ENCODE data around the gene GMPR.

Gene GMPR

GRCh38 chr6:16316741-16317251 is 78.4 kb downstream of the GMPR start:
- Mint-ChIP-seq H3K4me1 (ENCODE audit: low read depth in 2 of 2) (peaks cover 32 to 53% of the 10 kb centered on the region in 2 donors), H3K36me3 (ENCODE audit: insufficient read depth) (peaks cover 28% of the 10 kb centered on the region), H3K4me3 (peak overlapping the region; percentile 29 to 50), H3K27me3 (no peaks in the 10 kb centered on the region), H3K9me3 (no peaks in the 10 kb centered on the region), H3K27ac (peak overlapping the region; percentile 71 to 96)
- peak; percentile 18 for ATAC-seq (replicated peaks)
- peak; percentile 39 to 43 (median 42) for DNase-seq

- Mint-ChIP-seq H3K4me1 (ENCODE audit: low read depth in 2 of 2) (peaks cover 41 to 66% of the 10 kb centered on the region in 2 donors), H3K36me3 (ENCODE audit: insufficient read depth) (peaks cover 45% of the 10 kb centered on the region), H3K27me3 (no peaks in the 10 kb centered on the region), H3K27ac (peak overlapping the region; percentile 95 to 96), H3K9me3 (no peaks in the 10 kb centered on the region), H3K4me3 (peak overlapping the region; percentile 77)
- ATAC-seq (replicated peaks) (no peak), DNase-seq (no peak)
Observed at GRCh38 chr6:16318538-16318937, 80.2 kb downstream of the GMPR start.

GRCh38 chr6:16318953-16319720 is 80.8 kb downstream of the GMPR start:
- no peaks in the 10 kb centered on the region for H3K9me3 Mint-ChIP-seq
- H3K36me3 Mint-ChIP-seq (ENCODE audit: insufficient read depth) = peaks cover 46% of the 10 kb centered on the region
- peak overlapping the region; percentile 95 to 96 for H3K27ac Mint-ChIP-seq
- DNase-seq (no peak), ATAC-seq (replicated peaks) (no peak)
- H3K4me3 Mint-ChIP-seq = peak overlapping the region; percentile 77
- peaks cover 44 to 66% of the 10 kb centered on the region in 2 donors for H3K4me1 Mint-ChIP-seq (ENCODE audit: low read depth in 2 of 2)
- H3K27me3 Mint-ChIP-seq = no peaks in the 10 kb centered on the region

GRCh38 chr6:16319813-16320532 is 81.6 kb downstream of the GMPR start:
- Mint-ChIP-seq H3K27me3 (no peaks in the 10 kb centered on the region), H3K4me1 (ENCODE audit: low read depth in 2 of 2) (peaks cover 51 to 71% of the 10 kb centered on the region in 2 donors), H3K27ac (peak overlapping the region; percentile 95 to 96), H3K36me3 (ENCODE audit: insufficient read depth) (peaks cover 46% of the 10 kb centered on the region), H3K9me3 (no peaks in the 10 kb centered on the region), H3K4me3 (peak overlapping the region; percentile 77)
- ATAC-seq (replicated peaks) (peak; percentile 56), DNase-seq (peak; percentile 64 to 65 (median 65))

GRCh38 chr6:16320533-16321340 is 82.3 kb downstream of the GMPR start:
- no peaks in the 10 kb centered on the region for H3K27me3 Mint-ChIP-seq
- H3K4me1 Mint-ChIP-seq (ENCODE audit: low read depth in 2 of 2) = peaks cover 58 to 78% of the 10 kb centered on the region in 2 donors
- H3K4me3 Mint-ChIP-seq = peak overlapping the region; percentile 77
- H3K36me3 Mint-ChIP-seq (ENCODE audit: insufficient read depth) = peaks cover 42% of the 10 kb centered on the region
- no peak for ATAC-seq (replicated peaks)
- H3K27ac Mint-ChIP-seq = peak overlapping the region; percentile 95 to 96
- DNase-seq = no peak
- no peaks in the 10 kb centered on the region for H3K9me3 Mint-ChIP-seq

GRCh38 chr6:16321341-16321710 is 82.9 kb downstream of the GMPR start:
- no peak for DNase-seq
- H3K36me3 Mint-ChIP-seq (ENCODE audit: insufficient read depth) = peaks cover 44% of the 10 kb centered on the region
- ATAC-seq (replicated peaks) = no peak
- peaks cover 63 to 74% of the 10 kb centered on the region in 2 donors for H3K4me1 Mint-ChIP-seq (ENCODE audit: low read depth in 2 of 2)
- no peaks in the 10 kb centered on the region for H3K9me3 Mint-ChIP-seq
- no peaks in the 10 kb centered on the region for H3K27me3 Mint-ChIP-seq
- peak overlapping the region in 1 of 2 donors; percentile 77 for H3K4me3 Mint-ChIP-seq
- peak overlapping the region; percentile 95 to 96 for H3K27ac Mint-ChIP-seq

- H3K4me3 Mint-ChIP-seq = peak overlapping the region; percentile 77 to 81
- H3K4me1 Mint-ChIP-seq (ENCODE audit: low read depth in 2 of 2) = peaks cover 66 to 72% of the 10 kb centered on the region in 2 donors
- peak overlapping the region; percentile 95 to 96 for H3K27ac Mint-ChIP-seq
Observed at GRCh38 chr6:16321826-16322225, 83.4 kb downstream of the GMPR start.

GRCh38 chr6:16322666-16323312 is 84.4 kb downstream of the GMPR start:
- Mint-ChIP-seq H3K4me3 (peak overlapping the region; percentile 77 to 81), H3K27me3 (no peaks in the 10 kb centered on the region), H3K36me3 (ENCODE audit: insufficient read depth) (peaks cover 40% of the 10 kb centered on the region), H3K9me3 (no peaks in the 10 kb centered on the region), H3K27ac (peak overlapping the region; percentile 95 to 96), H3K4me1 (ENCODE audit: low read depth in 2 of 2) (peaks cover 63 to 65% of the 10 kb centered on the region in 2 donors)
- ATAC-seq (replicated peaks) = peak; percentile 68
- peak; percentile 75 to 79 (median 75) for DNase-seq

More at GRCh38 chr6:16321826-16322225, 83.4 kb downstream of the GMPR start:
- Mint-ChIP-seq H3K36me3 (ENCODE audit: insufficient read depth) (peaks cover 47% of the 10 kb centered on the region), H3K9me3 (no peaks in the 10 kb centered on the region), H3K27me3 (no peaks in the 10 kb centered on the region)
- DNase-seq (no peak), ATAC-seq (replicated peaks) (no peak)

- H3K9me3 Mint-ChIP-seq = no peaks in the 10 kb centered on the region
- no peaks in the 10 kb centered on the region for H3K27me3 Mint-ChIP-seq
- H3K4me1 Mint-ChIP-seq (ENCODE audit: low read depth in 2 of 2) = peaks cover 51 to 55% of the 10 kb centered on the region in 2 donors
- H3K27ac Mint-ChIP-seq = peak overlapping the region; percentile 95 to 96
- no peak for DNase-seq
- H3K36me3 Mint-ChIP-seq (ENCODE audit: insufficient read depth) = peaks cover 41% of the 10 kb centered on the region
- no peak overlapping the region for H3K4me3 Mint-ChIP-seq
- ATAC-seq (replicated peaks) = no peak
Observed at GRCh38 chr6:16324184-16324583, 85.8 kb downstream of the GMPR start.

- Mint-ChIP-seq H3K36me3 (ENCODE audit: insufficient read depth) (peaks cover 38% of the 10 kb centered on the region), H3K27ac (peak overlapping the region; percentile 89 to 96), H3K9me3 (no peaks in the 10 kb centered on the region), H3K4me1 (ENCODE audit: low read depth in 2 of 2) (peaks cover 46 to 54% of the 10 kb centered on the region in 2 donors), H3K4me3 (no peak overlapping the region), H3K27me3 (no peaks in the 10 kb centered on the region)
- DNase-seq (no peak), ATAC-seq (replicated peaks) (no peak)
Observed at GRCh38 chr6:16324606-16325225, 86.3 kb downstream of the GMPR start.

- no peaks in the 10 kb centered on the region for H3K27me3 Mint-ChIP-seq
- H3K4me3 Mint-ChIP-seq = no peak overlapping the region
- DNase-seq (no peak), ATAC-seq (replicated peaks) (no peak)
- peak overlapping the region in 1 of 2 donors; percentile 62 for H3K27ac Mint-ChIP-seq
- H3K4me1 Mint-ChIP-seq (ENCODE audit: low read depth in 2 of 2) = peaks cover 38% of the 10 kb centered on the region in 2 donors
- no peaks in the 10 kb centered on the region for H3K9me3 Mint-ChIP-seq
- H3K36me3 Mint-ChIP-seq (ENCODE audit: insufficient read depth) = peaks cover 28% of the 10 kb centered on the region
Observed at GRCh38 chr6:16326531-16326930, 88.1 kb downstream of the GMPR start.

- Mint-ChIP-seq H3K9me3 (no peaks in the 10 kb centered on the region), H3K27me3 (no peaks in the 10 kb centered on the region), H3K27ac (peak overlapping the region in 1 of 2 donors; percentile 62)
Observed at GRCh38 chr6:16326971-16327776, 88.8 kb downstream of the GMPR start.

More at GRCh38 chr6:16326971-16327776, 88.8 kb downstream of the GMPR start:
- Mint-ChIP-seq H3K36me3 (ENCODE audit: insufficient read depth) (peaks cover 23% of the 10 kb centered on the region), H3K4me3 (no peak overlapping the region), H3K4me1 (ENCODE audit: low read depth in 2 of 2) (peaks cover 32 to 36% of the 10 kb centered on the region in 2 donors)
- ATAC-seq (replicated peaks) = no peak
- no peak for DNase-seq

All from effector memory CD8-positive, alpha-beta T cell (primary cell).